Astrocyte of the cerebellum (primary cell): Measurements from ENCODE around the gene SFSWAP.
"Not testable (repeated sequence)": the region's sequence is repeated elsewhere in the genome, so short reads cannot be mapped to it uniquely, and the experiment has no call there.

ENCODE experiments used
- DNase-seq: peaks from one replicate; pipeline ENCODE4 v3.0.0-alpha.2; 2011; ENCODE audit warnings: low read depth
- H3K4me3 ChIP-seq: 2 replicates; pipeline ENCODE4 v1.5.1; 2011; ENCODE audit warnings: mild to moderate bottlenecking, low read depth, low read length, moderate library complexity
- CTCF ChIP-seq: IDR thresholded peaks from 2 replicates; pipeline ENCODE4 v1.5.1; 2012; ENCODE audit warnings: low read length, low read depth, moderate library complexity, mild to moderate bottlenecking; ENCODE audit errors: missing control alignments
- in situ Hi-C: cut with HindIII; loops from 2 replicates; pipeline ENCODE4 v1.10.0; 2017; ENCODE audit warnings: low sequenced_read_pairs

Gene SFSWAP

GRCh38 chr12:131672311-131672940 is 38.5 kb upstream of the SFSWAP start:
- no peak overlapping the region for H3K4me3 ChIP-seq
- in situ Hi-C loops, result no loop called here
- no peak for TF ChIP-seq CTCF

GRCh38 chr12:131672941-131673887 is 37.7 kb upstream of the SFSWAP start:
- no peak overlapping the region for H3K4me3 ChIP-seq
- in situ Hi-C loops, result no loop called here
- no peak for DNase-seq
- TF ChIP-seq CTCF, result no peak

More at GRCh38 chr12:131672311-131672940, 38.5 kb upstream of the SFSWAP start:
- DNase-seq, result no peak

- in situ Hi-C loops, result no loop called here
- no peak overlapping the region for H3K4me3 ChIP-seq
- DNase-seq, result no peak
- TF ChIP-seq CTCF, result no peak
Observed at GRCh38 chr12:131673888-131674257, 37.0 kb upstream of the SFSWAP start.

GRCh38 chr12:131674373-131674772 is 36.5 kb upstream of the SFSWAP start:
- no peak for DNase-seq
- in situ Hi-C loops, result no loop called here
- H3K4me3 ChIP-seq, result no peak overlapping the region
- TF ChIP-seq CTCF, result no peak

- TF ChIP-seq CTCF, result no peak
- H3K4me3 ChIP-seq, result no peak overlapping the region
- in situ Hi-C loops, result no loop called here
- DNase-seq, result no peak
Observed at GRCh38 chr12:131675126-131676080, 35.5 kb upstream of the SFSWAP start.

GRCh38 chr12:131676544-131676943 is 34.3 kb upstream of the SFSWAP start:
- H3K4me3 ChIP-seq, result no peak overlapping the region
- in situ Hi-C loops, result no loop called here
- no peak for TF ChIP-seq CTCF
- no peak for DNase-seq

- H3K4me3 ChIP-seq, in situ Hi-C loops, DNase-seq: not testable (repeated sequence)
Observed at GRCh38 chr12:131677067-131677466, 33.8 kb upstream of the SFSWAP start.
